ENCODE results near the gene LCE2B. TPM values are rescaled to one million over a fixed set of nuclear protein-coding genes. Genes with fewer than 3 reads are reported as not detected.
"Not testable (repeated sequence)": the region's sequence is repeated elsewhere in the genome, so short reads cannot be mapped to it uniquely, and the experiment has no call there.

The LCE2B gene
- total RNA-seq, 1 donor from 2014 or later, result not detected

GRCh38 chr1:152673016-152673415 is 12.9 kb upstream of the LCE2B start:
- no peaks in the 10 kb centered on the region for H3K36me3 ChIP-seq
- no peak for DNase-seq
- no peak for ATAC-seq
- no peak for TF ChIP-seq CTCF (IDR thresholded peaks at IDR 0.05)
- H3K4me1 ChIP-seq, result no peaks in the 10 kb centered on the region
- intact Hi-C loops (cut with DNase I), result no loop called here
- H3K9me3 ChIP-seq, result no peaks in the 10 kb centered on the region
- peaks cover 4% of the 10 kb centered on the region for H3K27me3 ChIP-seq
- H3K27ac ChIP-seq, result no peak overlapping the region
- no peak overlapping the region for H3K4me3 ChIP-seq

DNA sequence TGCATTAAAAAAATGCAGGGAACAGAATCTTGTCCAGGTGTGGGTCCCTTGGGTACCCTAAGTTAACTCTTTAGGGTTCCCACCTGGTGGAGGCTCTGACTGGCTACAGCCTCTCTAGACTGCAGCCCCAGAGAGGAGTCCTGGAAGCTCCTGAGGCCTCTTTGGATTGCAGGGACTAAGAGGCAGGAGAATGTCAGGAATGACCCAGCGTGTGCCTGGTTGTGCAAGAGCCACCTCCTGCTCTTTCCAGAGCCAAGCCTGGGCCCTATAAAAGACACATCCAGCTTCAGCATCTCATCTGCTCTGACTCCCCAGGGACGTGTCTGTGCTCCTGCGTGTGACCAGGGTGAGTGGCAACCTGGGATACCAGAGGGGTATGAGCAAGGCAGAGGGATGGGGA is 10.9 kb upstream of the LCE2B start, which contains the start of gene LCE2C:
Gene LCE2C (plus strand): TSS at position 297 of the 400 bp plus-strand sequence. CDS start 737 bp downstream, outside the sequence.
- H3K4me3 ChIP-seq; H3K4me1 ChIP-seq; H3K9me3 ChIP-seq; H3K27ac ChIP-seq; DNase-seq; ATAC-seq; H3K27me3 ChIP-seq; H3K36me3 ChIP-seq; intact Hi-C loops (cut with DNase I): not testable (repeated sequence)

- ATAC-seq, result no peak
- H3K36me3 ChIP-seq, result no peaks in the 10 kb centered on the region
- no peak for TF ChIP-seq CTCF (IDR thresholded peaks at IDR 0.05)
- no peak overlapping the region for H3K4me3 ChIP-seq
- peaks cover 4% of the 10 kb centered on the region for H3K27me3 ChIP-seq
- no peaks in the 10 kb centered on the region for H3K4me1 ChIP-seq
- DNase-seq, result no peak
- no peak overlapping the region for H3K27ac ChIP-seq
- intact Hi-C loops (cut with DNase I), result no loop called here
- no peaks in the 10 kb centered on the region for H3K9me3 ChIP-seq
These were observed 6.5 kb upstream of the LCE2B start for GRCh38 chr1:152679459-152679858.

GRCh38 chr1:152681616-152682015 is 4.3 kb upstream of the LCE2B start:
- intact Hi-C loops (cut with DNase I), result no loop called here
- H3K4me3 ChIP-seq, result no peak overlapping the region
- peaks cover 4% of the 10 kb centered on the region for H3K27me3 ChIP-seq
- no peak for ATAC-seq
- TF ChIP-seq CTCF (IDR thresholded peaks at IDR 0.05), result no peak
- H3K4me1 ChIP-seq, result no peaks in the 10 kb centered on the region
- H3K27ac ChIP-seq, result no peak overlapping the region
- no peaks in the 10 kb centered on the region for H3K9me3 ChIP-seq
- DNase-seq, result no peak
- no peaks in the 10 kb centered on the region for H3K36me3 ChIP-seq

DNA sequence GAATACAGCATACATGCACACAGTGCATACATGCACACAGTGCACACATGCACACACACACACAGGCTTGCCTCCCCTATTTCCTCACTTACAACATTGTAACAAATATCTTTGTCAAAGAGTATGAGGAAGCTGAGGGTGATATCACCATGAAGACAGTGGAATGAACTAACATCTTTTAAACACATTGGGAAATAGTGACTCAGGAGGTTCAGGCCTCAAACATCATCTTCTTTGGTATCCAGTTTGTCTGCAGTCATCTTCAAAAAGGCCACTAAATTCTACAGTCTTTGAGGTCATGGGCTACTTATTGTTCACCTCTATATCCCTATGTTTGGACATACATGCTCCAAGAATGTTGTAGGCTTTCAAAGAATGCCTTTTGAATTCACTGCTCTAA is 2.1 kb upstream of the LCE2B start:
- no peak for TF ChIP-seq CTCF (IDR thresholded peaks at IDR 0.05)
- no peak overlapping the region for H3K27ac ChIP-seq
- ATAC-seq (no peak), DNase-seq (no peak)
- no peaks in the 10 kb centered on the region for H3K36me3 ChIP-seq
- peaks cover 4% of the 10 kb centered on the region for H3K27me3 ChIP-seq
- intact Hi-C loops (cut with DNase I), result no loop called here
- H3K4me1 ChIP-seq, result no peaks in the 10 kb centered on the region
- no peaks in the 10 kb centered on the region for H3K9me3 ChIP-seq
- no peak overlapping the region for H3K4me3 ChIP-seq

- H3K27ac ChIP-seq, result no peak within 1 kb of the TSS
- H3K9me3 ChIP-seq, result no peaks in the 10 kb centered on the region
- no peak within 1 kb of the TSS for H3K4me3 ChIP-seq
- H3K27me3 ChIP-seq, result no peaks in the 10 kb centered on the region
- intact Hi-C loops (cut with DNase I), result no loop called here
- no peaks in the 10 kb centered on the region for H3K36me3 ChIP-seq
- no peak for ATAC-seq
- TF ChIP-seq CTCF (IDR thresholded peaks at IDR 0.05), result no peak
- no peak for DNase-seq
- no peaks in the 10 kb centered on the region for H3K4me1 ChIP-seq
These were observed 12.0 kb downstream of the LCE2B start, which contains the start of gene LCE2A for GRCh38 chr1:152697701-152698600. TSS of gene LCE2A (plus strand) at chr1:152698345. CDS start at chr1:152698902, 557 bp downstream.
